HG02588 (cell line): Measurements from ENCODE around the gene EHF.

Experiments
- ATAC-seq: cut with Tn5 transposase; IDR thresholded peaks from one replicate; pipeline ENCODE4 v1.9.1; 2021; ENCODE audit warnings: mild to moderate bottlenecking, moderate library complexity; ENCODE audit not compliant: unreplicated experiment

Gene EHF

GRCh38 chr11:34643311-34643710 lies 22.4 kb downstream of the EHF start:
- no peak for ATAC-seq

GRCh38 chr11:34643846-34644245 lies 23.0 kb downstream of the EHF start:
- no peak for ATAC-seq

- no peak for ATAC-seq
These were observed 23.9 kb downstream of the EHF start for GRCh38 chr11:34644669-34645406.

DNA sequence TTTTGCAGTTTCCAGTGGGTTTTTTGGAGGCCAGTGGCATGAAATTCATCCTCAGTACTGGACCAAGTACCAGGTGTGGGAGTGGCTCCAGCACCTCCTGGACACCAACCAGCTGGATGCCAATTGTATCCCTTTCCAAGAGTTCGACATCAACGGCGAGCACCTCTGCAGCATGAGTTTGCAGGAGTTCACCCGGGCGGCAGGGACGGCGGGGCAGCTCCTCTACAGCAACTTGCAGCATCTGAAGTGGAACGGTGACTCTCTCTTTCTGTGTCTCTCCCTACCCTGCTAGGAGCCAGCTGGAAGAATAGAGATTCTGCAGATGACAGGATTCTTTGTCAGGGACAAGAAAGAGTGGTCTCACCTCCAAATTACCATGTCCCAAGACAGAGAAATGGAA lies 25.5 kb downstream of the EHF start:
- ATAC-seq: no peak

GRCh38 chr11:34647131-34647530 lies 26.2 kb downstream of the EHF start:
- ATAC-seq: no peak

DNA sequence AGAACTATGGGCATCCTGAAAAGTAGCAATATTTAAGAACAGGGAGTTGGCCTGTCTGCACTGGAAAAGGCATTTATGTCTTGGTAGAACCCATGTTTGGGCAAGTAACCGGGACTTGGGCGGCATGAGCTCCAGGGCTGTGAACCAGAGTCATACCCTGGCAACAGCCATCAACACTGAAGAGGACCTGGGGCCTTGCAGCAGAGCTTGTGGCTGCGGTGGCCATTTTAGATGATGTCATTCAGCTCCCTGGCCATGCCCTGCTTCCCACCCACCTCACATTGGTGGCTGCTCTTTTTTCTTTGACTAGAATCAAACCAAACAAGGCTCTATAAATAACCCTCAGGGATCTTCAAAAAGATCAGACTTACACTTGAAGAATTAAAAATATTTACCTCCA lies 26.6 kb downstream of the EHF start:
- no peak for ATAC-seq

GRCh38 chr11:34648036-34648435 lies 27.1 kb downstream of the EHF start:
- no peak for ATAC-seq

DNA sequence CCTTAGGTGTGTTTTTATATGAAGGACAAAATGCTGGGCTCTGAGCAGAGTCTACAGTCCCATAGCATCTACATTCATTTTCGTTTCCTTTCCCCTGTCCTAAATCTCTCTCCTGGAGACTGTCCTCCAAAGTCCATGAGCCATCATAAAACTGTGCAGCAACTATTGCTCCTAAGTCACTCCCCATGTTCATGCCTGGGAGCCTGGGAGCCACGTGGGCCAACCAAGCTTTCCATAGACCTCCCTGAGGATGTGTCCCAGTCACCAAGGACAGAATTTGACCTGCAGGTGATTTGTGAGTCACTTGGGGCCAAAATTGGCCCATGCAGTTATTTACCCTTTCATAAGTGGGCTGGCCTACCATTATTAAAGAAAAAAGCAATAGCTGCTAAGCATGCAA lies 28.7 kb downstream of the EHF start:
- ATAC-seq: no peak

GRCh38 chr11:34650528-34650927 lies 29.6 kb downstream of the EHF start:
- peak; percentile 95 for ATAC-seq

DNA sequence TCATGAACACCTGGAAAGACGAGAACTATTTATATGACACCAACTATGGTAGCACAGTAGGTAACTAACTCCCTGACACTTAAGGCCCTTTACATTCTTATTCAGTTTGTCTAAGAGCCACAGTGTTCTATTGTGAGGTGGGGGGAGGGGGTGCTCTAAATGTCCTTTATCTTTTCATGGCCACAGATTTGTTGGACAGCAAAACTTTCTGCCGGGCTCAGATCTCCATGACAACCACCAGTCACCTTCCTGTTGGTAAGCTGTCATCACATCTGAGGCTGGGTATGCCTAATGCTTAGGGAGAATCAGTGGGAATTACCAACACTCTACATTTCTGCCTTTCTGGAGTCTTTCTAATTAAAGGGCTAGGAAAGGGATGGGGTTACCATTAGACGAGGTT lies 30.7 kb downstream of the EHF start:
- no peak for ATAC-seq

DNA sequence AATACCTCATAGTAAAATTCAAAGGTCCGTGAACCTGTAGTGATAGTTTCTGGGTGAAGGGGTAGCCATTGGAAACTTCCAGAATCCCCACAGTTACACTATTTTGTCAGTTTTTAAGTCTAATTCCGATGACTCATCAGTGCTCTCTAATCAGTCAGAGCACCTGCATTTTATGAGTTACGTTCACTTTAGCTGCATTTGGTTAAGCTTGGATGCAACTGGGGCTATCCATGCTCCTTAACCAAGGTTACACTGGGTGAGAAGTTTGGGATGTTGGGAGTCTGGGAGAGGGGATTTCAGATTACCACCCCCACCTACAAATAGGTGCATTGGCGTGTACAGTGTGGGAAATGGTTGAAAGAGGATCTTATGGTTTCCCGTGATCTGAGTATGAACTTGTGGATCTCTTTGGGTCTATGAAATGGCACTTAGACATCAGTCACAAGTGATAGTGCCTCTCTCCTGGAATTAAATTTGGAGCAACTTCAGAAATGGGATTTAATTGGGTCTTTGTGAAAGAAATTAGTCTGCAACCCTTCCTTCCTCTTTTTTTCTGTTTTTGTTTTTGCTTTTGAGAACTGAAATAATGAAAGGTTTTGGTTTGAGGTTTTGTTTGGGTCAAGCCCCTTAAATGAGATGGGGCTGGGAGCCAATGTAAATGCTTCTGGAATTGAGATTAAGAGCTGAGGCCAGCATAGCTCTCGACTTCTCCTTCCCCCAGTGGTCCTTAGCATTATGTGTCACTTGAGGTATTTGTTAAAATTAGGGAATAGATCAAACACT lies 31.5 kb downstream of the EHF start:
- ATAC-seq: no peak

DNA sequence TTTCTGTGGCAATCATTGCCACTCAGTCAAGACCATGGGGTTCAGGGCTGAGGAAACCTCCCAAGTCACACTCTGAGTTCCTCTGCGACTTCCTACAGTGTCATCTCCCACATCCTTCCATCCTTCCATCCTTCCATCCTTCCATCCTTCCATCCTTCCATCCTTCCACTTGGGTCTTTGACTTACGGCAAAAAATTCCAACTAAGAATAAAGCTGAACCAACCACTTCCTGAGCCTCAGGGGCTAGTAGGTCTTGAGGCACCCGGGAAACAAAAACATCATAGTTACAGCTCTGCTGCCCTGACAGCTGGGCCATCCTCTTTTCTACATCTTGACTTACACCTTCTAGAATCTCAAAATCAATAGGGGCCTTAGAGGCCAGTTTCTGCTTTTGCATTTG lies 32.1 kb downstream of the EHF start:
- no peak for ATAC-seq

DNA sequence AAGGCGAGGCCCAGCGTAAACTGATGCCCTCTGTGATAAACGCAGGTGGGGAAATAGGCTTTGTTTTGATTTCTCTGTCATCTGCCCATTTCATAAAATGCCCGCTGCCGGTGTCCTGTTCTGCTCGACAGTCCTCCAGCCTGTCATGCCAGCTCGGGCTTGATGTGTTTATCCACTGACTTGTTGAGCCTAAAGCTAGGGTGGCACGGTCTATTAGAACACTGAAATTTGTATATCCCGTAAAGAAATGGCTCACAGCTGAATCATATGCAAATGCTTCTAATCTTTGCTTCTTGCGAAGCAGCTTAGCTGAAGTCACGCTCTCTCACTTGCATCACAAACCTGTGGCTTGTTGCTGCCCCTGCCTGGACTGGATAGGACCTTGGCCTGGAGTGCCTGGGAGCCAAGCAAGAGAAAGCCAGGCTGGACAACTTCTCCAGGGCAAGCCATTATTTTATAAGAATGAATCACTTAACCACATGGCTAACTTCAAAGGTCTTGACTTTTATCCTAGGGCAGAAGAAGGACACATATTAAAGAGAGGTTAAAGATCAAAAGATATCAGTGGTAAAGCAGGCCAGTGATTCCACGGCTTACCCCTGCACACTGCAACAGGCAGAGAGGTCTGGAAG lies 33.1 kb downstream of the EHF start:
- no peak for ATAC-seq

DNA sequence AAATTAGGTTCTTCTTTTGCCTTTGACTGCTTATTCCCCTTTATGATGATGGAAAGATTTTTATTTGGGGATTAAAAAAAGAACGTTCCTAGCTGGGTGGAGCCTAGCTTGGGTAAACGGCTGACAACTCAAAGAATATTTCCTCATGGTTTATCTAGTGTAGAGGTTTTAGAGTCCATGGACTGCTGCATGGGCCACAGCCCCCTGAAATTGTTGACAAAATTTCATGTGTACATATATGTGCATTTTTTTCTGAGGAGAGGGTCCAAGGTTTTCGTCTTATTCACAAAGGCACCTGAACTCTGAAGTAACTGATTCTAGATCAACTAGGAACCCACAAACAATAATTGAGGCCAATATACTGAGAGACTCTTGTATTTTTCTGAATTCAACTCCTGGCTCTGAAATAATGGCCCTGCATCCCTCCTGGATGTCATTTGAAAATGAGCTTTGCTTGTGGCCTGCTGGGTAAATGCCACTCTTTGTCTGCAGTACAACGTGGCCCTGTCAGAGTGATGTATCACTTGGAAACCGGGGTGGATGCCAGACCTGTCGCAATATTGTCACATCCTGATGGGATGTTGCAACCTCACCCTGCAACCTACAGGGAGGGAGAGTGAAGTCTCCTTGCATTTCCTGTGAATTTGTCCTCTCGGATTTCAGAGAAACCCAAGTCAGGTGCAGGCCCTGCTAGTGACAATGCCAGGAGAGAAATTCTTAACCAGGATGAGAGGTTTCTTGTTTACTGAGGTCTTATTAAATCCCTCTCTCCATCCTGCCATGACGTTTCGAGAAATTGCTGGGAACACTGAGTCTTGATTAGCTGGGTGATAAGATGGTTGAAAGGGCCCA lies 33.8 kb downstream of the EHF start:
- no peak for ATAC-seq

- no peak for ATAC-seq
These were observed 34.6 kb downstream of the EHF start for GRCh38 chr11:34655335-34656008.

DNA sequence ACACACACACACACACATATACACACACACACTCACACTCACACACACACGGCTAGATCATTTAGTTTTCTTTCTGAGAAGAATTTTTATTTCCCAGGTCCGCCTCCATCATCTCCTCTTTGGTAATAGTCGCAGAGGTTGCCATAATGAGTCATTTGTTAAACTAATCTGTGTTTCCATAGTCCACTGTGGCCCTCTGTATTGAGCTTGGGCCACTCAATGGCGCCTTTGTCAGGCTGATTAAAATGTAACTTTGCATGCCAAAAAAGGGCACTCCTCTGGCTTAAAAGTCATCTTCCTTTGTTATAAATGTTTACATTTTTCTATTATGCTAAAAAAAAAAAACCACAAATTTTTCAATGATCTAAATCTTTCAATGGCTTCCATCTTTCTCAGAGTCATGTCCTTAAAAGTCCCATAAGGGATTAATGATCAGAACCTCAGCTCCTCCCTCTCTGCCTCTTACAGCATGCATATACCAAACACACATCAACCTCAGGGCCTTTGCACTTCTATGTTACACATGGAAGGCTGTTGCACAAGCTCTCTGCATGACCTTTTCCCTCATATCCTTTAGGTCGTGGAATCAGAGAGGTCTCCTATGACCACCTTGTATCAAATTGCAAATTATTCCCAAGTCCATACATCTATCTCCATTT lies 35.3 kb downstream of the EHF start:
- no peak for ATAC-seq

DNA sequence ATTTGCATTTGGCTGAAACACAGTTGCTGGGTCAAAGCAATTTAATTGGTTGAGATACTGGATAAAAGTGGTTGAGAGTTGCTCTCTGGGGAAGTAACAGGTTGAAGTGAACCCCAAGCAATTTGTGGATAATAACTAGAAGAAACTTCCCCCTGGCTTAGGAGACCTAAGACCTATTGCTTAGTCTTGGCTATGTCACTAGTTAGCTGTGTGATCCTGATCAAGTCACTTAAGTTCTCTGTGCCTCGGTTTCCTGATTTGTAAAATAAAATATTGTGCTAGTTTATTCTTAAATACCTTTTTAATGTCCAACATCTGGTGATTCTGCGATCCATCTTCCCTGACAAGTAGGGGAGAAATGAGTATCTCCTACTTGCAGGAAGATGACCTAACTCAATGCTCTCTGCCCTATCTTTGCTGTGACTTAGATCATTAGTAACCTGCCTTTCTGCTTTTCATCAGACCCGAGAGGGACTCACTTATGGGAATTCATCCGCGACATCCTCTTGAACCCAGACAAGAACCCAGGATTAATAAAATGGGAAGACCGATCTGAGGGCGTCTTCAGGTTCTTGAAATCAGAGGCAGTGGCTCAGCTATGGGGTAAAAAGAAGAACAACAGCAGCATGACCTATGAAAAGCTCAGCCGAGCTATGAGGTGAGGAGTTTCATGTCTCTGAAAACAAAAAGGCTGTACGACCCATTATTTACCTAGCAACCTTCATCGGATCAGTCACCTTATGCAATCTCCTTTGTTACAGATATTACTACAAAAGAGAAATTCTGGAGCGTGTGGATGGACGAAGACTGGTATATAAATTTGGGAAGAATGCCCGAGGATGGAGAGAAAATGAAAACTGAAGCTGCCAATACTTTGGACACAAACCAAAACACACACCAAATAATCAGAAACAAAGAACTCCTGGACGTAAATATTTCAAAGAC lies 37.5 kb downstream of the EHF start:
- ATAC-seq: no peak

- ATAC-seq: no peak
These were observed 38.3 kb downstream of the EHF start for GRCh38 chr11:34659096-34659733.
